ENCODE results near the gene MAML2.

The MAML2 gene

GRCh38 chr11:96313163-96313562 is 29.8 kb downstream of the MAML2 start:
- ChIA-PET POLR2A (interaction anchor here (1.0 kb wide), 1 partner anchor 26 kb away, joined by 4 read pairs; no protein-coding TSS in a partner anchor), CTCF (interaction anchor here (1.0 to 11.1 kb wide), 2 partner anchors 28 to 258 kb away, joined by 3 to 95 read pairs; partner anchors contain the start of gene MAML2)
- no peak for DNase-seq
- 85% methylated on average over 6 of the region's 6 CpGs for WGBS (ENCODE audit: insufficient coverage)
- Histone ChIP-seq H3K27ac (ENCODE audit: insufficient read depth in 1 of 2, low read depth in 1 of 2, low read length in 2 of 2, poor library complexity in 1 of 2, severe bottlenecking in 2 of 2) (no peak overlapping the region), H3K4me3 (ENCODE audit: control insufficient read depth in 1 of 7, extremely low read depth in 1 of 7, insufficient read depth in 4 of 7, low read depth in 2 of 7, low read length in 6 of 7) (no peak overlapping the region), H3K4me1 (ENCODE audit: control extremely low read depth in 1 of 4, control insufficient read depth in 4 of 4, insufficient read depth in 4 of 4, low read length in 3 of 4) (peaks cover 3 to 27% (median 20%) of the 10 kb centered on the region in 4 experiments), H3K9me3 (ENCODE audit: control extremely low read depth in 1 of 5, control insufficient read depth in 4 of 5, insufficient read depth in 2 of 5, low read depth in 1 of 5, low read length in 4 of 5) (no peaks in the 10 kb centered on the region), H3K36me3 (ENCODE audit: control insufficient read depth in 4 of 4, insufficient read depth in 4 of 4, low read length in 3 of 4) (no peaks in the 10 kb centered on the region), H3K27me3 (replicated peaks in 2 of 5; ENCODE audit: control insufficient read depth in 4 of 5, insufficient read depth in 5 of 5, low read length in 4 of 5) (no peaks in the 10 kb centered on the region)

DNA sequence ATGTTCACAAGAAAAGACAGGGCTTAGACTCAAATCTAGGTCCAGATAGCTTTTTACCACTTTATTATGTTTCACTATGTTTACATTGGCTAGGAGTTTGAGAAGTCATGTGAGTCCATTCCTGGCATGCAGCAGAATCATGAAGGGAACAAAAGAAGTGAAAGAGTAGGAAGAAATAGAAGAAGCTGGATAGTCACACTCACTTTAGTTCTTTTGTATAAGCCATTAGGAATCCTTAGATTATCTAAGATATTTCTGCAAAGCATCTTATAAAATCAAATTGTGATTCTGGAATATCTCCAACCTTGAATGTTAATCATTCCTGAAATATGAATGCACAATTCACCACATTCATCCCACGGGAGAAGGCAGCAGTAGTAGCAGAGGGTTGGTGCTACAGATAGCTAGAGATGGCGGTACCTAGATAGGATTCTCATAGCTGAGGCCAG is 31.9 kb downstream of the MAML2 start:
- H3K9me3 ChIP-seq (ENCODE audit: control extremely low read depth in 1 of 5, control insufficient read depth in 4 of 5, insufficient read depth in 2 of 5, low read depth in 1 of 5, low read length in 4 of 5), result no peaks in the 10 kb centered on the region
- ChIA-PET POLR2A (interaction anchor here (0.6 kb wide), 1 partner anchor 14 kb away, joined by 3 read pairs; no protein-coding TSS in a partner anchor), CTCF (interaction anchor here (0.9 to 11.1 kb wide), 5 partner anchors 8 to 42 kb away, joined by 3 to 95 read pairs (median 4); partner anchors contain the start of gene MAML2)
- H3K27ac ChIP-seq (ENCODE audit: insufficient read depth in 1 of 2, low read depth in 1 of 2, low read length in 2 of 2, poor library complexity in 1 of 2, severe bottlenecking in 2 of 2), result no peak overlapping the region
- peaks cover 3 to 43% (median 30%) of the 10 kb centered on the region in 4 experiments for H3K4me1 ChIP-seq (ENCODE audit: control extremely low read depth in 1 of 4, control insufficient read depth in 4 of 4, insufficient read depth in 4 of 4, low read length in 3 of 4)
- no peak overlapping the region for H3K4me3 ChIP-seq (ENCODE audit: control insufficient read depth in 1 of 7, extremely low read depth in 1 of 7, insufficient read depth in 4 of 7, low read depth in 2 of 7, low read length in 6 of 7)
- no peaks in the 10 kb centered on the region for H3K27me3 ChIP-seq (replicated peaks in 2 of 5; ENCODE audit: control insufficient read depth in 4 of 5, insufficient read depth in 5 of 5, low read length in 4 of 5)
- WGBS (ENCODE audit: insufficient coverage), result 100% methylated on average over 1 of the region's 2 CpGs
- no peak for DNase-seq
- H3K36me3 ChIP-seq (ENCODE audit: control insufficient read depth in 4 of 4, insufficient read depth in 4 of 4, low read length in 3 of 4), result no peaks in the 10 kb centered on the region

- Histone ChIP-seq H3K9me3 (ENCODE audit: control extremely low read depth in 1 of 5, control insufficient read depth in 4 of 5, insufficient read depth in 2 of 5, low read depth in 1 of 5, low read length in 4 of 5) (no peaks in the 10 kb centered on the region), H3K4me3 (ENCODE audit: control insufficient read depth in 1 of 7, extremely low read depth in 1 of 7, insufficient read depth in 4 of 7, low read depth in 2 of 7, low read length in 6 of 7) (no peak overlapping the region), H3K27ac (ENCODE audit: insufficient read depth in 1 of 2, low read depth in 1 of 2, low read length in 2 of 2, poor library complexity in 1 of 2, severe bottlenecking in 2 of 2) (no peak overlapping the region), H3K4me1 (ENCODE audit: control extremely low read depth in 1 of 4, control insufficient read depth in 4 of 4, insufficient read depth in 4 of 4, low read length in 3 of 4) (peaks cover 3 to 43% (median 30%) of the 10 kb centered on the region in 4 experiments), H3K27me3 (replicated peaks in 2 of 5; ENCODE audit: control insufficient read depth in 4 of 5, insufficient read depth in 5 of 5, low read length in 4 of 5) (no peaks in the 10 kb centered on the region), H3K36me3 (ENCODE audit: control insufficient read depth in 4 of 4, insufficient read depth in 4 of 4, low read length in 3 of 4) (no peaks in the 10 kb centered on the region)
- POLR2A ChIA-PET, result no interaction called here
- no peak for DNase-seq
- CTCF ChIA-PET, result interaction anchor here (1.0 to 11.1 kb wide), 4 partner anchors 9 to 41 kb away, joined by 3 to 95 read pairs (median 6); partner anchors contain the start of gene MAML2
- no CpG with 5 or more reads among the region's 1 CpG for WGBS (ENCODE audit: insufficient coverage)
Observed at GRCh38 chr11:96310236-96310635, 32.8 kb downstream of the MAML2 start.

- Histone ChIP-seq H3K9me3 (ENCODE audit: control extremely low read depth in 1 of 5, control insufficient read depth in 4 of 5, insufficient read depth in 2 of 5, low read depth in 1 of 5, low read length in 4 of 5) (no peaks in the 10 kb centered on the region), H3K36me3 (ENCODE audit: control insufficient read depth in 4 of 4, insufficient read depth in 4 of 4, low read length in 3 of 4) (no peaks in the 10 kb centered on the region), H3K4me3 (ENCODE audit: control insufficient read depth in 1 of 7, extremely low read depth in 1 of 7, insufficient read depth in 4 of 7, low read depth in 2 of 7, low read length in 6 of 7) (no peak overlapping the region), H3K27ac (ENCODE audit: insufficient read depth in 1 of 2, low read depth in 1 of 2, low read length in 2 of 2, poor library complexity in 1 of 2, severe bottlenecking in 2 of 2) (no peak overlapping the region), H3K4me1 (ENCODE audit: control extremely low read depth in 1 of 4, control insufficient read depth in 4 of 4, insufficient read depth in 4 of 4, low read length in 3 of 4) (peaks cover 1 to 39% (median 27%) of the 10 kb centered on the region in 4 experiments), H3K27me3 (replicated peaks in 2 of 5; ENCODE audit: control insufficient read depth in 4 of 5, insufficient read depth in 5 of 5, low read length in 4 of 5) (no peaks in the 10 kb centered on the region)
- ChIA-PET POLR2A (interaction anchor here (0.6 kb wide), 2 partner anchors 10 kb away, joined by 4 read pairs; no protein-coding TSS in a partner anchor), CTCF (interaction anchor here (11.1 kb wide), 1 partner anchor 31 kb away, joined by 95 read pairs; the partner anchor contains the start of gene MAML2)
- no peak for DNase-seq
- WGBS (ENCODE audit: insufficient coverage), result 100% methylated on average over 1 of the region's 5 CpGs
Observed at GRCh38 chr11:96309643-96310017, 33.4 kb downstream of the MAML2 start.

GRCh38 chr11:96309016-96309642 is 33.9 kb downstream of the MAML2 start:
- no CpG with 5 or more reads among the region's 2 CpGs for WGBS (ENCODE audit: insufficient coverage)
- H3K9me3 ChIP-seq (ENCODE audit: control extremely low read depth in 1 of 5, control insufficient read depth in 4 of 5, insufficient read depth in 2 of 5, low read depth in 1 of 5, low read length in 4 of 5), result no peaks in the 10 kb centered on the region
- H3K4me1 ChIP-seq (ENCODE audit: control extremely low read depth in 1 of 4, control insufficient read depth in 4 of 4, insufficient read depth in 4 of 4, low read length in 3 of 4), result peaks cover 1 to 34% (median 22%) of the 10 kb centered on the region in 4 experiments
- H3K27me3 ChIP-seq (replicated peaks in 2 of 5; ENCODE audit: control insufficient read depth in 4 of 5, insufficient read depth in 5 of 5, low read length in 4 of 5), result no peaks in the 10 kb centered on the region
- H3K4me3 ChIP-seq (ENCODE audit: control insufficient read depth in 1 of 7, extremely low read depth in 1 of 7, insufficient read depth in 4 of 7, low read depth in 2 of 7, low read length in 6 of 7), result no peak overlapping the region
- ChIA-PET POLR2A (interaction anchor here (0.6 kb wide), 2 partner anchors 9 to 10 kb away, joined by 4 read pairs; no protein-coding TSS in a partner anchor), CTCF (interaction anchor here (1.1 to 11.1 kb wide), 2 partner anchors 26 to 32 kb away, joined by 3 to 95 read pairs; partner anchors contain the start of gene MAML2)
- H3K27ac ChIP-seq (ENCODE audit: insufficient read depth in 1 of 2, low read depth in 1 of 2, low read length in 2 of 2, poor library complexity in 1 of 2, severe bottlenecking in 2 of 2), result no peak overlapping the region
- DNase-seq, result no peak
- H3K36me3 ChIP-seq (ENCODE audit: control insufficient read depth in 4 of 4, insufficient read depth in 4 of 4, low read length in 3 of 4), result no peaks in the 10 kb centered on the region

DNA sequence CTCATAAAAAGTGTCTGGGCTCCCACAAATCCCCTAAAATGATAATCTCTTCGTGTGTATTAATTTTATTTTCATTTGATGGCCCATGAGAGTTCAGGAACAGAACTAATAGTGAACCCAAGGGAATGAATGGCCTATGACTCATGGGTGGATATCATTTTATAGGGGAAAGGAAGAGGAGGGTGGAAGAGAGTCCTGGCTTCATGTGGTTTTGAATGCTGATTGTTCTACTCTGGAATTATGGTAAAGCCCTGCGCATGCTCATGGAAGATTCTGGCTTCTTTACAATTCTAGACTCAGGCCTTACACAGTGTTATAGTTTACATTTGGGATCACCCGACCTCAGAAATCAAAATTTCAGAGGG is 35.2 kb downstream of the MAML2 start:
- H3K9me3 ChIP-seq (ENCODE audit: control extremely low read depth in 1 of 5, control insufficient read depth in 4 of 5, insufficient read depth in 2 of 5, low read depth in 1 of 5, low read length in 4 of 5), result no peaks in the 10 kb centered on the region

More for the DNA sequence above, 35.2 kb downstream of the MAML2 start:
- Histone ChIP-seq H3K27me3 (replicated peaks in 2 of 5; ENCODE audit: control insufficient read depth in 4 of 5, insufficient read depth in 5 of 5, low read length in 4 of 5) (no peaks in the 10 kb centered on the region), H3K36me3 (ENCODE audit: control insufficient read depth in 4 of 4, insufficient read depth in 4 of 4, low read length in 3 of 4) (no peaks in the 10 kb centered on the region), H3K4me3 (ENCODE audit: control insufficient read depth in 1 of 7, extremely low read depth in 1 of 7, insufficient read depth in 4 of 7, low read depth in 2 of 7, low read length in 6 of 7) (peak overlapping the region in 1 of 7 experiments; percentile 53), H3K4me1 (ENCODE audit: control extremely low read depth in 1 of 4, control insufficient read depth in 4 of 4, insufficient read depth in 4 of 4, low read length in 3 of 4) (peaks cover 0 to 29% (median 13%) of the 10 kb centered on the region in 4 experiments), H3K27ac (ENCODE audit: insufficient read depth in 1 of 2, low read depth in 1 of 2, low read length in 2 of 2, poor library complexity in 1 of 2, severe bottlenecking in 2 of 2) (peak overlapping the region in 1 of 2 experiments; percentile 45)
- CTCF ChIA-PET, result interaction anchor here (1.1 to 11.1 kb wide), 3 partner anchors 10 to 33 kb away, joined by 3 to 95 read pairs (median 3); partner anchors contain the start of gene MAML2
- 90% methylated on average over 2 of the region's 3 CpGs for WGBS (ENCODE audit: insufficient coverage)
- POLR2A ChIA-PET, result no interaction called here
- DNase-seq, result peak in 1 of 3 donors; percentile 38
